Measurements from ENCODE around the gene DOCK8.
"Not testable (repeated sequence)": the region's sequence is repeated elsewhere in the genome, so short reads cannot be mapped to it uniquely, and the experiment has no call there.

Gene DOCK8

GRCh38 chr9:363274-363612 lies 148.6 kb downstream of the DOCK8 start:
- DNase-seq (ENCODE audit: low read depth in 2 of 2) = no peak

DNA sequence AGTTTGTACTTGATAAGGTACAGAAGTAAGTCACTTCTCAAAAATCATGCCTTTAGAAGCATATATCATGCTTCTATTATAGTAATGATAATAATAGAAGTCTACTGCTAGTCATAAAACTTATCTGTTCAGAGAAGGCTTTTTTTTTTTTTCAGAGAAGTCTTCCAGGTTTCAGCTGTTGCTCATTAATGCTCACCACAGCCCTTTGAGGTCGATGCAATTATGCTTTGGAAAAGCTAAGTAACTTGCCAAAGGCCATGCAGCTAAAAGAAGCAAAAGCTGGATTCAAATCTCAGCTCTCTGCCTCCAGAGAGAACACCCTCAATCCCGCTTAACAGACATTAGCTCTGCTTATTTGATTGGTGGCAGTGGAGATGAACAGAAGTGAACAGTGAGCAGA lies 150.8 kb downstream of the DOCK8 start:
- no peak for DNase-seq (ENCODE audit: low read depth in 2 of 2)

DNA sequence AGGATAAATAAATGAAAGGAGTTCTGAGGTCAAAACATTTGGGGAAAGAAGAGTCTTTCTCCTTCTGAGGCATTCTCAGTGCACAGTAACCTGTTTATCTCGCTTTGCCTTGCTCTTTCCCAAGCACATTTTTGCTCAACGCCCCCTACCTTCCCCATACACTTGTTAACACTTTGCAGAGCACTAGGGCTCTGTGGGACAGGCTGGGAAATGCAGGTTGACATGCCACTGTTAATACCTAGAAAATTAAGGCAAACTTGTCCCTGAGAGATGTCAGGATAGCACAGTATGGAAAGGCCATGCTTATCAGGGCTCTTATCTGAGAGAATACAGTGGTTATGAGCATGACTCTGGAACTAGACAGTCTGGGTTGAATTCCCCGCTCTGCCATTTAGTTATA lies 152.0 kb downstream of the DOCK8 start:
- no peak for DNase-seq (ENCODE audit: low read depth in 2 of 2)

DNA sequence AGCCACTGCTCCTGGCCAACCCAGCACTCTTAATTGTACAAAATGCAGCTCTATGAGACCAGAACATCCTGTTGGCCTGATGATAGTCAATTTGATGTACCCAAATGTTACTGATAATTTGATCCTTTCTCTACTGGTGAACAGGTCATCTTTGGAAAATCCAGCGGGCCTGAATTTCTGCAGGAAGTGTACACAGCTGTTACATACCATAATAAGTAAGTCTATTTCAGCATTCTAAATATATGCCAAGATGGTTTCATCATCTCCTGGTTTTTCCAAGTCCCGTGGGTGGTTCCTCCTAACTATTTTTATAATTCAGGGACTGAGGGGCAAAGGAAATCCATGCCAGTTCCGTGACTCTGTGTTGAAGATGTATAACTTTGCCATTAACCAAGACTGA lies 155.4 kb downstream of the DOCK8 start:
- DNase-seq (ENCODE audit: low read depth in 2 of 2) = no peak

DNA sequence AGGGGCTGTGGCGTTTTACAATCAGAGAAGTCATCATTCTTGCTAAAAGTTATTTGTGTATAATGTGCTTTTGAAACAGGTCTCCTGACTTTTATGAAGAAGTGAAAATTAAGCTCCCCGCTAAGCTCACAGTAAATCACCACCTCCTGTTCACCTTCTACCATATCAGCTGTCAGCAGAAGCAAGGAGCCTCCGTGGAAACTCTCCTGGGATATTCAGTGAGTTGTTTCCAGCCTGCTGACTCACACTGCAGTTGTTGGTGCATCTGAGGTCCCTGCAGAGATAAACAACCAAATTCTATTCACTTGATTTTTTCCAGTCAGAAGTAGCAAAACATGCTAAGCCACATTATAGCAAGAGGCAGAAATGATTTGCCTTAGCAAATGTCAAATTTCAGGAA lies 156.7 kb downstream of the DOCK8 start:
- DNase-seq (ENCODE audit: low read depth in 2 of 2) = no peak

DNA sequence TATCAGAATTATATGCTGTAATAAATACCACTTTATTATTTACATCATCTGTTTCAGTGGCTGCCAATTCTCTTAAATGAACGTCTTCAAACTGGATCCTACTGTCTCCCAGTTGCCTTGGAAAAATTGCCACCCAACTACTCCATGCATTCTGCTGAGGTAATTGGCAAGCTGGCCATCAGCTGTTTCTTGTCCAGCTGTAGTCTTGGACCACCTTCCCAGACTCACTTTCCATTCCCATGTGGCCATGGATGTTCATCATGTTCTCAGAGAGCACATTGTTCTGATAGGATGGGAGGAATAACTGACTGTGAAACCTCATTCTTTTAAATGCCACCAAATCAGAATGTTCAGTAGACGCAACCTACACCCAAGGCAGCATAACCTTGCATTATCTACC lies 157.5 kb downstream of the DOCK8 start:
- no peak for DNase-seq (ENCODE audit: low read depth in 2 of 2)

DNA sequence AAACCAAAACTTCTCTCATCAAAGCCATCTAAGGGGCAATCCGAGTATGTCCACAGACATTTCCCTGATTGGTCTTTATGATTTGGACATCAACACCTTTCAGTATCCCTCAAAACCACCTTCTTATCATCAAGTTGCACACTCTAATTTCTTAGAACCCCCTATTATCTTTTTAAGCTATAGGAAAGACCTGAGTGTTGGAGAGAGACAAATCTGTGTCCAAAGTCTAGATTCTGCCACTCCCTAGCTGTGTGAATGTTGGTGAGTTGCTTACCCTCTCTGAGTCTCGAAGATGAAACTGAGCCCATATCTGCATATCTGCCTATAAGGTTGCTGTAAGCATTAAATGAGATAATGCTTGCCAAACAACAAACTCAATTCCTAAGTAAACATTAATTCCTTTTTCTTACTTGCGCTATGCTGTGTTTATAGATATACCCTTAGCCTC lies 159.1 kb downstream of the DOCK8 start:
- no peak for DNase-seq (ENCODE audit: low read depth in 2 of 2)

DNA sequence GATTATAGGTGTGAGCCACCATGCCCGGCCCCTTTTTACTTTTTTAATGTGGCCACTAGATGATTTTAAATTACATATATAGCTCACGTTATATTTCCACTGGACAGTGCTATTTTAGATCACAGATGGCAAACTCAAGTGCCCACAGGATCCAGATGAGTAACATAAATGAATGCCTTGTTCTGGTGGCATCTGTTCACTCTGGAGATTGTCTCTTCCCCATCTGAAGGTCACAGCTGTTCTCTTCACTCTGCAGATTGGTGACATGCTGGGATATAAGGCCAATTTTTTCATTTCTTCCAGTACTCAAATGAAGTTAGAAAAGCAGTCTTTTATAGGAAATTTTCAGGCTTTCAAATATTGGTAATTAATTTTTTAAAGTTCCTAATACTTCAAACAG lies 160.1 kb downstream of the DOCK8 start:
- no peak for DNase-seq (ENCODE audit: low read depth in 2 of 2)

GRCh38 chr9:376115-376514 lies 161.4 kb downstream of the DOCK8 start:
- no peak for DNase-seq (ENCODE audit: low read depth in 2 of 2)

GRCh38 chr9:378263-378662 lies 163.6 kb downstream of the DOCK8 start:
- DNase-seq (ENCODE audit: low read depth in 2 of 2) = no peak

DNA sequence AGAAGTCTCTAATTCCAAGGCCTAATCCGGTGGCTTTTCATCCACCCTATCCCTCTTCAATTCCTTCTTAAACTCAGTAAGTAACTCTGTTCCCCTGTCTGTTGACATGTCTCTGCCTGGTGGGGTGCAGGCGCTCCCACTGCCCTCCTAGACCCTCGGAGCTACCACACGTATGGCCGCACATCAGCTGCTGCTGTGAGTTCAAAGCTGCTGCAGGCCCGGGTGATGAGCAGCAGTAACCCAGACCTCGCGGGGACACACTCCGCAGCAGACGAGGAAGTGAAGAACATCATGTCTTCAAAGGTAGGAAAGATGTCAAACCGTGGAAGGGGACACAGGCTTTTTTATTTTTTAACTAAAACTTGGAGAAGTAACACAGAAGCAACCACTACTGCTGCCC lies 167.7 kb downstream of the DOCK8 start:
- DNase-seq (ENCODE audit: low read depth in 2 of 2) = no peak

DNA sequence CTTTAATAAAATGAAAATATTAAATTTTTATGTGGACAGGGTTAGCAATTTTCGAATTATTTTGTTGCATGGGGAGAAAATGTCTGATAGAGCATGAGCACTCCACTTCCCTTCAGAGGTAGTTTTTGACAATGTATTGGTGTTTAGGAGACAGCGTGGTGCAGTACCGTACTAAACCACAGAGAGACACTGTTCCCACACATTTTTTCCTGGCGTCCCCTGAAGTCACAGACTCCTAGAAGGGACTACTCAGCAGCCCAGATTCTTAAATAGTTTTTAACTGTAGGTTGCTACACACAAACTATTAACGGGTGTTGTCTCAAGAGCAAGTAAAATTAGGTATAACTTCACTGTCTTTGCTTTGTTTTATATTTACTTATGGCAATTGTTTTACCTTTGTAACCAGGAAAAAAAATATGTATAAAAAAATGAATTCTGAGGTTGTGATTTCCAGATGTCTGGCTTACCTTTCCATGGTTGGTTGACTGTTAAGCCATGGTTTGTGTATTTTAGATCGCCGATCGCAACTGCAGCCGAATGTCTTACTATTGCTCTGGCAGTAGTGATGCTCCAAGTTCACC lies 171.2 kb downstream of the DOCK8 start:
- no peak for DNase-seq (ENCODE audit: low read depth in 2 of 2)

DNA sequence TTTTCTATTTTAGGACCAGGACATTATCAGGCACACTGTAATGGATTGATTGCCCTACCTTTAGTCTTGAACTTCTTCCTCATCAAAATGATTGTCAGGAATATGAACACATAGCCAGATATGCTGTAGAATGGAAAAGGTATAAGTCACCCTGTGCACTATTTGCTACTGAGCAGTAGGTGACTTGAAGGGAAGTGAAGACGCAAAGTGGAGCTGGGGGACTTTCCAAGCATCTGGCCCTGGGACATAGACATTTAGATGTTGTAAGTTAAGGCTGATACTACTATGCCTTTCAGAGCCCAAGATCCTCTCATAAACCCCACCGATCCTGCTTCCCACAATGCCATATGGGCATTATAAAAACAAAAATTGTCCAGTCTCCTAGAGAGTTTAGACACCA lies 174.5 kb downstream of the DOCK8 start:
- DNase-seq (ENCODE audit: low read depth in 2 of 2) = no peak

DNA sequence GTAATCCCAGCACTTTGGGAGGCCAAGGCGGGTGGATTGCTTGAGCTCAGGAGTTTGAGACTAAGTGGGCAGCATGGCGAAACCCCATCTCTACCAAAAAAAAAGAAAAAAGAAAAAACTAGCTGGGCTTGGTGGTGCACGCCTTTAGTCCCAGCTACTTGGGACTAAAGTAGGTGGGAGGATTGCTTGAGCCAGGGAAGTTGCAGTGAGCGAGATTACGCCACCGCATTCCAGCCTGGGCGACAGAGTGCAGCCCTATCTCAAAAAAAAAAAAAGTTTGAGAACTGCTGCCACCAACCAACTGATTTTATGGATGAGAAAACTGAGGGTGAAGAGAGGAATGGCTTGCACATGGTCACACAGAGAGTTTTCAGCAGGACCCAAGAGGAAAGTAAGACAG lies 175.1 kb downstream of the DOCK8 start:
- DNase-seq (ENCODE audit: low read depth in 2 of 2) = no peak

DNA sequence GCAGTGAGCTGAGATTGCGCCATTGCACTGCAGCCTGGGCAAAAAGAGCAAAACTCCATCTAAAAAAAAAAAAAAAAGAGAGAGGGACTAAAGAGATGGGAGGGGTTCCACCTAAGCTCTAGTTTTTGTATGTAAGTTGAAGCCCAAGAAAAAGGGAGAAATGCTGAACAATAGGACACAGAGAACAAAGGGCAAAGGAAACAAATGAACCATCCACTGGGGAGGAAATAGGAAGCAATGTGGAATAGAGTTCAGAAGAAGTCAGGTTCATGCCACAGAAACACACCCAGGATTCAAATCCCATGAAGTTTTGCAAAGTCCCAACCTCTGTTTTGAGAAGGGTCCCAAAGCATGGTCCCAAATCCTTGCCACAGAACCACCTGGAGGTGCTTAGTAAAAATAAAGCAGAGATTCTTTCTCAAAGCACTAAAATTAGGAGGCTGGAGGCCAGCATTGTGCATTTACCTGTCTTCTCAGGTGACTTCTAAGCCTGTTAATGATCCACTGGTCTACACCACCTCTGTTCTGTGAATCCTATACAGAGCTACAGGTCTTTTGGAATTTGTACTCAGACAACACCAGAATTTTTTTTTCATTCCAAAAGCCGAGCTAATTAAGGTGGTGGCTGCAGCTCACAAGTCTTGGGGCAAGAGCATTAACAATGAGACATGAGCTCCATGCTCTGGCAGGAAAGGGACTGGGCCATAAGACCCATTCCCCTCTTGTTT lies 177.6 kb downstream of the DOCK8 start:
- no peak for DNase-seq (ENCODE audit: low read depth in 2 of 2)

DNA sequence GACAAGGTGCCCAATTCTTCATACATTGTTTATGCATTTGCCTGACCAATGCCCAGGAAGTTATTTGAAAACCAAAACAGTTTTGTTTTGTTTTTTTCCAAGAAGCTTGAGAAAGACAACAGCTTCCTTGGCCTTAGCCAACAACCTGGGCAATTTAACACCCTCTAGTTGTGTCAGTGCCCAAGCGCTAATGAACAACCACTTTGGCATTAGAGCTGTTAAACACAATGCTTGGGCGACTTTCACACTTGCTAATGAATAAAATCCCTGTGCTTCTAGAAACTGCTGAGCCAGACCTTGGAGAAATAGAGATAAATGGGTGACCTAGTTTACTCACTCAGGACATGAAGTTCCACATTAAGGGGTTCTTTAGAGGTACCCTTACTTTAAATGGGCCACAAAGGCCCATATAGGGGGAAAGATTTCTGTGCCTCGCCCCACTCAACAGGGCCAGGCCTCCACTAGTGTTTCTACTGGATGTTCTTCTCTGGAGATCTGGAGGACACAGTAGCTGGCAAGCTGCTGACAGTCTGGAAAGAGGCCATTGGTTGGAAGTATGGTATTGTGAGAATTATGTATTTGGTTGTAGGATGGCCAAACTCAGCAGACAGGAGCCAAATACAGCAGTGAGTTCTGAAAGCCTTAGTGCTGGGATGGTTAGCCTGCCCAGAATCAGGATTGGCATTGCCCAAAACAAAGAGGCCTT lies 179.8 kb downstream of the DOCK8 start:
- DNase-seq (ENCODE audit: low read depth in 2 of 2) = no peak

GRCh38 chr9:396396-396795 lies 181.7 kb downstream of the DOCK8 start:
- DNase-seq (ENCODE audit: low read depth in 2 of 2) = no peak

DNA sequence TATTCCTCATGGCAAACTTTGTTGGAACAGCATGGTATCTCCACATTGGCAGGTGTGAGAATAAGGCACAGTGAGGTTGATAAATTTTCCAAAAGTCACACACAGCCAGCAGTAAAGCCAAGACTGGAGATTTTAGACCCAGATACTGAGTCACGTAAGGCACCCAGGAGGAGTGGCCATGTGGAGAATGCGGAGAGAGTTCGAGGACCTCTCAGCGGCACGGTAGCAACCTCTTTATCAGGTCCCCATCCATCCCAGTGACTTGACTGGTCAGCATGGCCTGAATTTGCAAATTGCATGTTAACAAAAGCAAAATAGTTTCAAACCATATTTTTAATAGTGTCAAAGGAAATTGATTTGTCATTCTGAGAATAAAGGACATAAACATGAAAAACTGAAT lies 183.4 kb downstream of the DOCK8 start:
- no peak for DNase-seq (ENCODE audit: low read depth in 2 of 2)

GRCh38 chr9:401223-401622 lies 186.6 kb downstream of the DOCK8 start:
- DNase-seq (ENCODE audit: low read depth in 2 of 2) = no peak

DNA sequence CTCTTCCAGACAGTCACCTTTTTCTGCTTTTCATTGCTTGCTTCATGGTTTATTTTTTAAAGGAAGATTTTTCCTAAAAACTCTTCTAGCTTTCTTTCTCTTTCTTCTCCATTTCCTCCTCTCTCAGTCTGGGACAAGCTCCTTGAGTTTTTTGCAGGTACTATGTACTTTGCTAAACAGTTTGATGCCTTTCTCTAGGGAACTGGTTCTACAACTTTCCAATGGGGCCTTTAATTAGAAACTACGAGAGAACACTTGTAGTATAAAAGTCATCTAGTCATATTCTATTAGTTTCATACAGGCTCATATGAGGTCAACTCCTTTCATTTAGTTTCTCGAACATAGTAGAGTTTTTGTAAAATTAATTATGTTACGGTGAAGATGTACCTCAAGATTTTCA lies 189.6 kb downstream of the DOCK8 start:
- no peak for DNase-seq (ENCODE audit: low read depth in 2 of 2)

- DNase-seq (ENCODE audit: low read depth in 2 of 2) = no peak
Observed at GRCh38 chr9:405341-405740, 190.7 kb downstream of the DOCK8 start.

DNA sequence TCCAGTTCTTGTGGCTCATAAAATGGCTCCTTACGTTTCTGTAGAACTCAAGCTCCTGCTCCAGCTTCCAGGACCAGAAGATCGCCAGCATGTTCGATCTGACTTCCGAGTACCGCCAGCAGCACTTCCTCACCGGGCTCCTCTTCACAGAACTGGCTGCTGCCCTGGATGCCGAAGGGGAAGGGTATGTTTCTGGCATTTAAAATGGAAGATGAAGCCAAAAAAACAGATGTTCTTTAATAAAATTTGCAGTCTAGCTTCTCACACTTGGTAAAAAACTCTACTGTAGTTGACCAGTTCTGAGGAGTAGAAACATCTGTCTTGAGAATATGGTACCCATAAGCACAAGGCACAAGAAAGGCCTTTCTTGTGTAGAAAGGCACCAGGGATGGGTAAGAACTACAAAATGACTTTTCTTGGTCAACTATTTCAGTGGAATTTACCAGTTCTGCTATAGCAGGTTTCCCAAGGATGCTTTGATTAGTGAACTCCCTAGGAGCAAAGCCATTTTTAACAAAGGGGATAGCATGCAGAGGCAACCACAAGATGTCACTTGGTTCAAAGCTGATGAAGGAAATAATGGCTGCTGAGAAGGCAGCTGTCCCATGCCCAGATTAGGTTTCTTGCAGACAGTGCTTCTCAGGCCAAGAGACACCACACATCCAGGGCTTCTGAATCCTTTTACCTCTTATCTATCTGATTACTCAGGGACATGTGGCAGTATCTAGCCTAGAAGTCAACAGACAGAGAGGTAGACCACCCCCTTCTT lies 192.4 kb downstream of the DOCK8 start:
- no peak for DNase-seq (ENCODE audit: low read depth in 2 of 2)

GRCh38 chr9:409655-410054 lies 195.0 kb downstream of the DOCK8 start:
- not testable (repeated sequence) for DNase-seq (ENCODE audit: low read depth in 2 of 2)

Measured in stimulated activated CD4-positive, alpha-beta T cell treated with anti-CD3 and anti-CD28 coated beads, Interleukin-4, amount 100 ng/mL, for 48 hours (primary cell).